Myocyte (in vitro differentiated cells): ENCODE measurements around the gene TXNL4A. TPM values are rescaled to one million over a fixed set of nuclear protein-coding genes. Genes with fewer than 3 reads are reported as not detected.
A peak's percentile ranks its signal among the peaks of the same experiment; 100 is the strongest.

ENCODE experiments used
- DNase-seq: peaks from one replicate; pipeline ENCODE4 v3.0.0-alpha.2; 2012; ENCODE audit warnings: low read depth
- total RNA-seq: library from RNA; depleted of rRNA; stranded (reverse); fragments of >200 nt; gene quantifications from 2 replicates; pipeline ENCODE4 v1.2.3, GENCODE V29; 2014

Gene TXNL4A
- total RNA-seq, 1 donor from 2014 or later, result 52.4 TPM

GRCh38 chr18:79964330-79965118 lies 23.8 kb downstream of the TXNL4A start, which contains the start of gene HSBP1L1:
Gene HSBP1L1 (plus strand): TSS chr18:79964643. CDS start chr18:79964736, 93 bp downstream.
- no peak for DNase-seq

- no peak for DNase-seq
Observed at GRCh38 chr18:79963658-79964329, 24.6 kb downstream of the TXNL4A start.

GRCh38 chr18:79962835-79963657 lies 25.3 kb downstream of the TXNL4A start:
- no peak for DNase-seq

GRCh38 chr18:79962311-79962710 lies 26.1 kb downstream of the TXNL4A start:
- peak; percentile 59 for DNase-seq

GRCh38 chr18:79961527-79962291 lies 26.7 kb downstream of the TXNL4A start:
- peak; percentile 60 for DNase-seq

GRCh38 chr18:79960921-79961526 lies 27.3 kb downstream of the TXNL4A start:
- no peak for DNase-seq

GRCh38 chr18:79960161-79960801 lies 28.1 kb downstream of the TXNL4A start:
- DNase-seq, result peak; percentile 74

GRCh38 chr18:79958981-79959380 lies 29.4 kb downstream of the TXNL4A start:
- DNase-seq, result no peak

- DNase-seq, result no peak
Observed at GRCh38 chr18:79956276-79956675, 32.1 kb downstream of the TXNL4A start.

- DNase-seq, result no peak
Observed at GRCh38 chr18:79955302-79956075, 32.9 kb downstream of the TXNL4A start.

GRCh38 chr18:79954791-79955190 lies 33.6 kb downstream of the TXNL4A start:
- no peak for DNase-seq

- no peak for DNase-seq
Observed at GRCh38 chr18:79953971-79954651, 34.3 kb downstream of the TXNL4A start.

- DNase-seq, result peak; percentile 33
Observed at GRCh38 chr18:79952996-79953559, 35.3 kb downstream of the TXNL4A start.

- no peak for DNase-seq
Observed at GRCh38 chr18:79952456-79952995, 35.8 kb downstream of the TXNL4A start.

GRCh38 chr18:79951545-79952455 lies 36.6 kb downstream of the TXNL4A start, which contains the start of gene SLC66A2:
Gene SLC66A2 (minus strand): TSS chr18:79951653. CDS start chr18:79950926, 727 bp downstream.
- DNase-seq, result peak; percentile 90

GRCh38 chr18:79950515-79951341 lies 37.6 kb downstream of the TXNL4A start:
- DNase-seq, result peak; percentile 66
